Ishikawa (cell line): ENCODE results near the gene LYRM2.

Experiments used
- CEBPB ChIP-seq: IDR thresholded peaks from 2 replicates; pipeline ENCODE4 v1.6.1; 2012
- CREB1 ChIP-seq: IDR thresholded peaks from 2 replicates; pipeline ENCODE4 v1.6.1; 2012; ENCODE audit warnings: low read depth
- EGR1 ChIP-seq: IDR thresholded peaks from 2 replicates; pipeline ENCODE4 v1.6.1; 2012
- EP300 ChIP-seq: IDR thresholded peaks from 2 replicates; pipeline ENCODE4 v1.6.1; 2012; ENCODE audit warnings: borderline replicate concordance
- FOXM1 ChIP-seq: IDR thresholded peaks from 2 replicates; pipeline ENCODE4 v1.6.1; 2012; ENCODE audit warnings: low read depth, borderline replicate concordance
- NFIC ChIP-seq: IDR thresholded peaks from 2 replicates; pipeline ENCODE4 v1.6.1; 2012
- RAD21 ChIP-seq: IDR thresholded peaks from 2 replicates; pipeline ENCODE4 v1.6.1; 2012; ENCODE audit warnings: low read depth
- TAF1 ChIP-seq: IDR thresholded peaks from 2 replicates; pipeline ENCODE4 v1.6.1; 2012; ENCODE audit warnings: low read depth, mild to moderate bottlenecking
- TCF12 ChIP-seq: IDR thresholded peaks from 2 replicates; pipeline ENCODE4 v1.6.1; 2012; ENCODE audit warnings: low read depth
- TEAD4 ChIP-seq: IDR thresholded peaks from 2 replicates; pipeline ENCODE4 v1.6.1; 2012
- YY1 ChIP-seq: IDR thresholded peaks from 2 replicates; pipeline ENCODE4 v1.6.1; 2012; ENCODE audit warnings: low read depth
- ZBTB7A ChIP-seq: IDR thresholded peaks from 2 replicates; pipeline ENCODE4 v1.6.1; 2012; ENCODE audit warnings: low read depth
- TF ChIP-seq, protein P1 (sequence below): IDR thresholded peaks from 2 replicates; pipeline ENCODE4 v1.6.1; 2012
- TF ChIP-seq, protein P2 (sequence below): IDR thresholded peaks from 2 replicates; pipeline ENCODE4 v1.6.1; 2012; ENCODE audit warnings: low read depth, mild to moderate bottlenecking
- TF ChIP-seq, protein P3 (sequence below): IDR thresholded peaks from 2 replicates; pipeline ENCODE4 v1.6.1; 2012

The LYRM2 gene

DNA sequence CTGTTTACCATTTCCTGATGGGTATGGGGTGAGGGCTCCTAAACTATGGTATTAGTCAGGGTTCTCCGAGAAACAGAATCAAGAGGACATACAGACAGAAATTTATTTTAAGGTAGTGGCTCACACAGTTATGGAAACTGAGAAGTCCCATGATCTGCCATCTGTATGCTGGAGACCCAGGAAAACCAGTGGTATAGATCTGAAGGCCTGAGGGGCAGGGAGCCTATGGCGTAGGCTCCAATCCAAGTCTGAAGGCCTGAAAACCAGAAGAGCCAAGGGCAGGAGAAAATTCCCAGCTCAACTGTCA is 112.0 kb downstream of the LYRM2 start:
- TF ChIP-seq CEBPB = no peak
- TF ChIP-seq, protein P1, sequence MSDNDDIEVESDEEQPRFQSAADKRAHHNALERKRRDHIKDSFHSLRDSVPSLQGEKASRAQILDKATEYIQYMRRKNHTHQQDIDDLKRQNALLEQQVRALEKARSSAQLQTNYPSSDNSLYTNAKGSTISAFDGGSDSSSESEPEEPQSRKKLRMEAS = no peak

DNA sequence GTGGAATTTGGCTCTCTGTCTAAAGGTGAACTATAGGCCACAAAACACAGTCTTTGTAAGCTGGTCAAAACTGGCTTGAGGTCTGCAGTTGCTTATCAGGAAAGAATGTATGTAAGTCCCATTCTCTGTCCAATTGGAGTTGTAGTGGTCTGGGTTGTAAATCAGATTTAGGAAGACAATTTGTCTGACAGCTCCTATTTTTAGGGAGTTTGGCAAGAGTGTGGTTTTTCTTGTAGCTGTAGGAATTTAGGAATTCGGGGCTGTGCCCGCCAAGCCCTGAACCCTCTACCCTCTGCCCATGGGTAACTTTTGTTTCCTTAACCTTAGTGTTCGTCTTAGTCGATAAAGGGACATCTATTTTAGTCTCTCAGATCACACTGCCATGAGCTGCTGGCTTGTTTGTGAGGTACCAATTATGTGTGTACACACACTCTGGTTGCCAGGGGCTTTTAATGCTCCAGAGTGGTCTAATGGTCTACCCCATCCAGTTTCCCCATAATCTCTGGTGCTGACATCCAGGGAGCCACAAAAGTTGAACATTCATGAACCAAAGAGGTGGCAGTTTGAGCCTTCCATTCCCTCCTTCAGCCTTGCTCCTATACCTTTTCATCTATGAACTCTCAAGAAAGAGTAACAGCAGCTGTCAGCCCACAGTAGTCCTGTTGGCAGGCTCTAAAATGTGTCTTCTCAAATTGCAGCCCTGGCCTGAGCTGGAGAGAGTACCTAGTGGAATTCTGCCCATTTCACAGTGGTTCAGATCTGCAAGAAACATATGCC is 112.6 kb downstream of the LYRM2 start:
- TF ChIP-seq NFIC = no peak
- no peak for TF ChIP-seq TEAD4
- TF ChIP-seq, protein P1 = no peak
- no peak for TF ChIP-seq TAF1
- no peak for TF ChIP-seq YY1
- TF ChIP-seq RAD21 = no peak
- TF ChIP-seq, protein P2, sequence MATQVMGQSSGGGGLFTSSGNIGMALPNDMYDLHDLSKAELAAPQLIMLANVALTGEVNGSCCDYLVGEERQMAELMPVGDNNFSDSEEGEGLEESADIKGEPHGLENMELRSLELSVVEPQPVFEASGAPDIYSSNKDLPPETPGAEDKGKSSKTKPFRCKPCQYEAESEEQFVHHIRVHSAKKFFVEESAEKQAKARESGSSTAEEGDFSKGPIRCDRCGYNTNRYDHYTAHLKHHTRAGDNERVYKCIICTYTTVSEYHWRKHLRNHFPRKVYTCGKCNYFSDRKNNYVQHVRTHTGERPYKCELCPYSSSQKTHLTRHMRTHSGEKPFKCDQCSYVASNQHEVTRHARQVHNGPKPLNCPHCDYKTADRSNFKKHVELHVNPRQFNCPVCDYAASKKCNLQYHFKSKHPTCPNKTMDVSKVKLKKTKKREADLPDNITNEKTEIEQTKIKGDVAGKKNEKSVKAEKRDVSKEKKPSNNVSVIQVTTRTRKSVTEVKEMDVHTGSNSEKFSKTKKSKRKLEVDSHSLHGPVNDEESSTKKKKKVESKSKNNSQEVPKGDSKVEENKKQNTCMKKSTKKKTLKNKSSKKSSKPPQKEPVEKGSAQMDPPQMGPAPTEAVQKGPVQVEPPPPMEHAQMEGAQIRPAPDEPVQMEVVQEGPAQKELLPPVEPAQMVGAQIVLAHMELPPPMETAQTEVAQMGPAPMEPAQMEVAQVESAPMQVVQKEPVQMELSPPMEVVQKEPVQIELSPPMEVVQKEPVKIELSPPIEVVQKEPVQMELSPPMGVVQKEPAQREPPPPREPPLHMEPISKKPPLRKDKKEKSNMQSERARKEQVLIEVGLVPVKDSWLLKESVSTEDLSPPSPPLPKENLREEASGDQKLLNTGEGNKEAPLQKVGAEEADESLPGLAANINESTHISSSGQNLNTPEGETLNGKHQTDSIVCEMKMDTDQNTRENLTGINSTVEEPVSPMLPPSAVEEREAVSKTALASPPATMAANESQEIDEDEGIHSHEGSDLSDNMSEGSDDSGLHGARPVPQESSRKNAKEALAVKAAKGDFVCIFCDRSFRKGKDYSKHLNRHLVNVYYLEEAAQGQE = no peak
- TF ChIP-seq EP300 = no peak
- no peak for TF ChIP-seq CREB1
- no peak for TF ChIP-seq CEBPB
- TF ChIP-seq EGR1 = no peak
- TF ChIP-seq, protein P3, sequence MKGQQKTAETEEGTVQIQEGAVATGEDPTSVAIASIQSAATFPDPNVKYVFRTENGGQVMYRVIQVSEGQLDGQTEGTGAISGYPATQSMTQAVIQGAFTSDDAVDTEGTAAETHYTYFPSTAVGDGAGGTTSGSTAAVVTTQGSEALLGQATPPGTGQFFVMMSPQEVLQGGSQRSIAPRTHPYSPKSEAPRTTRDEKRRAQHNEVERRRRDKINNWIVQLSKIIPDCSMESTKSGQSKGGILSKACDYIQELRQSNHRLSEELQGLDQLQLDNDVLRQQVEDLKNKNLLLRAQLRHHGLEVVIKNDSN = no peak
- TF ChIP-seq FOXM1 = no peak
- TF ChIP-seq TCF12 = no peak
- TF ChIP-seq ZBTB7A = no peak

DNA sequence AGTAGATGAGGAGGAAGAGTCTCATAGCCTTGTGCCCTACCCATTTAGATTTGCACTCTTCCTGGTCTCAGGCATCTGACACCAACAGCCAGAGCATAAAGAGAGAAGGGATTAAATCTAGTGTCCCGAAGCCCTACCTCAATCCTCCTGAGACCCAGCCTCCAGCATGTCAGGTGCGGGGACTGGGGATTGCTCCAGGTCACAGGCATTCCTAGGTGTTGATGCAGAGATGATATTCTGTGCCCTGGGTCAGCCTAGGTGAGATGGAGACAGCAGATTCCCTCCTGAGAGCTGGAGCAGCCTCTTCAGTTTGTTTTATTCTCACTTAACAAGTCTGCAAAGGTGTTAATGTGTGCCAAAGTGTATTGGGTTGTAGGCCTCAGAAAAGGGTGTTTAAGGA is 115.8 kb downstream of the LYRM2 start:
- TF ChIP-seq CREB1 (no peak), FOXM1 (no peak), RAD21 (no peak), TEAD4 (no peak)
- TF ChIP-seq, protein P3 = no peak

DNA sequence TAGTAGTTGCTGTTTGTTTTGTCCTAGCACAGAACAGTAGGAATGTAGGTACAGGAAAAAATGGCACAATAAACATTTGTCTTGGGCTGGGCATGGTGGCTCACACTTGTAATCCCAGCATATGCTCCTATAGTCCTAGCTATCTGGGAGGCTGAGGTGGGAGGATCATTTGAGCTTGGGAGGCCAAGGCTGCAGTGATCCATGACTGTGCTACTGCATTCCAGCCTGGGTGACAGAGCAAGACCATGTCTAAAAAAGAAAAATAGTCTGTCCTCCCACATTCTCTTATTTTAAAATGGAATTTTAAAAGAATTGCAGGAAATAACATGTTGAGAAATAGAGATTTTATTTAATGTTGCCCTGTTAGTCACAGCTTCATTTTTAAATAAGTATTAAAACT is 117.8 kb downstream of the LYRM2 start:
- TF ChIP-seq EP300 = no peak
- TF ChIP-seq, protein P3 = no peak
- TF ChIP-seq, protein P1 = no peak
- no peak for TF ChIP-seq YY1
- TF ChIP-seq TEAD4 = no peak
- TF ChIP-seq CEBPB = no peak
- no peak for TF ChIP-seq TAF1
- TF ChIP-seq, protein P2 = no peak
- no peak for TF ChIP-seq TCF12
- TF ChIP-seq NFIC = no peak
- TF ChIP-seq FOXM1 = no peak
- TF ChIP-seq RAD21 = no peak
- no peak for TF ChIP-seq EGR1
- no peak for TF ChIP-seq CREB1
- no peak for TF ChIP-seq ZBTB7A

DNA sequence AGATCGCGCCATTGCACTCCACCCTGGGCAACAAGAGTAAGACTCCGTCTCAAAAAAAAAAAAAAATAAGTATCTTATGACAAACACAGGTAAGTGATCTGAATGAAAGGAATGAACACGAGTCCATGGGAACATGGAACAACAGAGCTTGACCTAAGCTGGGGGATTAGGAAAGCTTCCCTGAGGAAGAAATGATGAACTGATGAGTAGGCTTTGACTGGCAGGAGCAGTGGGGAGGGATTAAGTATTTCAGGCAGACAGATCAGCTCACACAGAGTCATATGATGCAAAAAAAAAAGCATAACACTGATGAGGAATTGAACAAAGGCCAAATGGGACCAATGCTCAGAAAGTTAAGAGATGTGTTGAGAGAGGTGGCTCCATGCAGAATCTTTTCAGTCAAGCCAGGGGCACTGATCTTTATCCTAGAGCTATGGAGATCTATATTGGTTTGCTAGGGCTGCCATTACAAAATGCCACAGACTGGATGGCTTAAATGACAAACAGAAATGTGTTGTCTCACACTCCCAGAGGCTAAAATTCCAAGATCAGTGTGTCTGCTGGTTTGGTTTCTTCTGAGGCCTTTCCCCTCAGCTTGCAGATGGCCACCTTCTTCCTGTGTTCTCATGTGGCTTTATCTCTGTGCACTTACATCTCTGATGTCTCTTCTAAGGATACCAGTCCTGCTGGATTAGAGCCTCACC is 120.0 kb downstream of the LYRM2 start:
- TF ChIP-seq ZBTB7A (no peak), TCF12 (no peak), EP300 (no peak), FOXM1 (no peak), EGR1 (no peak), CEBPB (no peak), RAD21 (no peak), TEAD4 (no peak), YY1 (no peak), NFIC (no peak)
- TF ChIP-seq, protein P2 = no peak
